Adrenal gland (tissue), 5 donors: ENCODE results near the gene MEI4.

Experiments used
- CTCF ChIP-seq, 6 experiments: fragments of 450-650 bp in 4 of 6; fragments of 200-600 bp in 2 of 6; sonication (generic) in 1 of 6; IDR thresholded peaks; 1 replicate in 5 of 6; 2 replicates in 1 of 6; pipeline versions ENCODE4 v1.5.1 to v1.8.0; 2016 to 2021; ENCODE audit warnings: antibody characterized with exemption in 6 of 6, mild to moderate bottlenecking in 2 of 6, moderate library complexity in 1 of 6
- POLR2A ChIP-seq, 2 donors: fragments of 450-650 bp; IDR thresholded peaks; one replicate each; pipeline ENCODE4 v1.6.1; 2017; ENCODE audit warnings: antibody characterized with exemption in 2 of 2, mild to moderate bottlenecking in 2 of 2, moderate library complexity in 1 of 2
- donor health status: DM: no; HTN: no; CAD: no.

- no peak for TF ChIP-seq CTCF (IDR thresholded peaks at IDR 0.05)
- TF ChIP-seq POLR2A (IDR thresholded peaks at IDR 0.05): no peak
Measured at GRCh38 chr6:77656999-77657764, 4.3 kb downstream of the MEI4 start.
